Adipocyte (in vitro differentiated cells): ENCODE results near the gene IFT81.
"Not testable (repeated sequence)": the region's sequence is repeated elsewhere in the genome, so short reads cannot be mapped to it uniquely, and the experiment has no call there.

Experiments used
- DNase-seq: peaks from one replicate; pipeline ENCODE4 v3.0.0-alpha.2; 2015; ENCODE audit warnings: low read depth
- H3K27me3 ChIP-seq: replicated peaks from 2 replicates; pipeline ENCODE4 v1.7.0; 2013; ENCODE audit warnings: mild to moderate bottlenecking, low read length, moderate library complexity; ENCODE audit not compliant: control insufficient read depth, insufficient read depth
- H3K36me3 ChIP-seq: 2 replicates; pipeline ENCODE4 v1.7.0; 2013; ENCODE audit warnings: low read length, mild to moderate bottlenecking, moderate library complexity; ENCODE audit not compliant: control insufficient read depth, insufficient read depth, severe bottlenecking
- H3K4me1 ChIP-seq: 2 replicates; pipeline ENCODE4 v1.7.0; 2013; ENCODE audit warnings: mild to moderate bottlenecking, low read length, moderate library complexity; ENCODE audit not compliant: control insufficient read depth, insufficient read depth
- H3K4me3 ChIP-seq: 2 replicates; pipeline ENCODE4 v1.7.0; 2013; ENCODE audit warnings: mild to moderate bottlenecking, low read length, moderate library complexity
- H3K9ac ChIP-seq: 2 replicates; pipeline ENCODE4 v1.7.0; 2013; ENCODE audit warnings: mild to moderate bottlenecking, low read length, moderate library complexity
- H3K9me3 ChIP-seq: 2 replicates; pipeline ENCODE4 v1.7.0; 2013; ENCODE audit warnings: mild to moderate bottlenecking, low read length, moderate library complexity; ENCODE audit not compliant: control insufficient read depth

The IFT81 gene

GRCh38 chr12:110124269-110124995, at the start of gene IFT81:
IFT81 (plus strand) TSS chr12:110124357; CDS start chr12:110127381, 3,024 bp downstream.
- Histone ChIP-seq H3K9ac (peak within 1 kb of the TSS; percentile 98), H3K36me3 (peaks cover 16% of the 10 kb centered on the region), H3K4me3 (peak within 1 kb of the TSS; percentile 97), H3K27me3 (no peaks in the 10 kb centered on the region), H3K9me3 (no peaks in the 10 kb centered on the region), H3K4me1 (peaks cover 7% of the 10 kb centered on the region)
- DNase-seq: peak; percentile 99

- Histone ChIP-seq H3K27me3 (no peaks in the 10 kb centered on the region), H3K36me3 (no peaks in the 10 kb centered on the region)
- DNase-seq: no peak
These were observed 48.3 kb upstream of the IFT81 start for GRCh38 chr12:110075880-110076279.

GRCh38 chr12:110077800-110078199, 46.4 kb upstream of the IFT81 start:
- Histone ChIP-seq H3K36me3 (no peaks in the 10 kb centered on the region), H3K4me1 (peaks cover 3% of the 10 kb centered on the region), H3K27me3 (no peaks in the 10 kb centered on the region), H3K4me3 (no peak overlapping the region), H3K9ac (no peak overlapping the region), H3K9me3 (no peaks in the 10 kb centered on the region)
- DNase-seq: no peak

More at GRCh38 chr12:110075880-110076279, 48.3 kb upstream of the IFT81 start:
- Histone ChIP-seq H3K4me3 (no peak overlapping the region), H3K9ac (no peak overlapping the region), H3K4me1 (peaks cover 3% of the 10 kb centered on the region), H3K9me3 (no peaks in the 10 kb centered on the region)

DNA sequence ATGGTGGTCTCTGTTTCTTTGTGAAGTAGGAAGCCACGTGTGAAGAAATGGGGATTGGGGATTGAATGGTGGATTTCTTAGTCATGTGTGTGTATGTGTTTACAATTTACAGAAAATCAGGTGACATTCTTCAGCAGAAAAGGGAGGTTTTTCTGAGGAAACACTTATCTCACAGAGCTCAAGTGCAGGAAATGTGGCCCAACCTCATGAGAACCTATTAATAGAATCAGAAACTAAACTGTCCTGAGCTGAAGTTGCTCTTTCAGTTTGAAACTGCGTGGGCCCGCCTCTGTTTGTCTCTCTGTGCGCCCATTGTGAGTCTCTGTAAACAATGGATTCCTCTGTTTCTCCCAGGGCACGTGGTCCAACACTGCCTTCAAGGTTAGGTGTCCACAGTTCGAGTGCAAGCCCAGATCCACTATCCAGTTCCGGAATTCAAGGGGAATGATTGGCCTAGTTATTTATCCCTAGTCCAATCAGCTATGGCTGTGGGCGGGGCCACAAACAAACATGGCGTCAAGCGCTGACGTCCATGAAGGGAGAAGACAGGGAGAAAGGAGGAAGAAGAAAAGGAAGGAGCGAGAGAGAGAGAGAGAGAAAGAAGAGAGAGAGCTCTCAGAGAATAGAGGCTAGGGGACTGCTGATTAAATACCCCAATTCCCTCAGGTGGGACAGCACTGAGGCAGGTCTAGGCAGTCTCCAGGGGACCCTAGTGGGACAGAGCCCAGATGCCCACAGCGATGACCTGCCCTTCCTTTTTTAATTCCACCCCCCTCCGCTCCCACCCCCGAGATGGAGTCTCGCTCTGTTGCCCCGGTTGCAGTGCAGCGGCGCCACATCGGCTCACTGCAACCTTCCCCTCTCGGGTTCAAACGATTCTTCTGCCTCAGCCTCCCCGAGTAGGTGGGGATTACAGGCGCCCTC, 44.4 kb upstream of the IFT81 start:
- Histone ChIP-seq H3K4me1 (no peaks in the 10 kb centered on the region), H3K9ac (no peak overlapping the region), H3K36me3 (no peaks in the 10 kb centered on the region), H3K4me3 (no peak overlapping the region), H3K27me3 (peaks cover 2% of the 10 kb centered on the region), H3K9me3 (no peaks in the 10 kb centered on the region)
- DNase-seq: no peak

DNA sequence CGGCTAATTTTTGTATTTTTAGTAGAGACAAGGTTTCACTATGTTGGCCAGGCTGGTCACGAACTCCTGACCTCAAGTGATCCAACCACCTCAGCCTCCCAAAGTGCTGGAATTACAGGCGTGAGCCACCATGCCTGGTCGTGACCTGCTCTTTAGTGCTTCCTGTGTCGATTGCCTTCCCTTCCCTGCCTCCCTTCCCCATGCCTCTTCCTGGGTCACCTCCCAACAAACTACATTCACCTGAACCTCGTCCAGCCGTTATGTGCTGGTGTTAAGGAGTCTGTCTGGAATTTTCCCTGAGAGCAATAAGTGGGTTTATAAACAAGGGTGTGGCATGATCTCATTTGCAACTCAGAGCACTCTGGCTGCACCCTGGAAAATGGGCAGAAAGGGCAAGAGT, 43.7 kb upstream of the IFT81 start:
- H3K4me3 ChIP-seq: no peak overlapping the region
- no peak for DNase-seq
- H3K27me3 ChIP-seq: peaks cover 5% of the 10 kb centered on the region
- H3K9ac ChIP-seq: no peak overlapping the region
- no peaks in the 10 kb centered on the region for H3K4me1 ChIP-seq
- H3K9me3 ChIP-seq: no peaks in the 10 kb centered on the region
- H3K36me3 ChIP-seq: no peaks in the 10 kb centered on the region

DNA sequence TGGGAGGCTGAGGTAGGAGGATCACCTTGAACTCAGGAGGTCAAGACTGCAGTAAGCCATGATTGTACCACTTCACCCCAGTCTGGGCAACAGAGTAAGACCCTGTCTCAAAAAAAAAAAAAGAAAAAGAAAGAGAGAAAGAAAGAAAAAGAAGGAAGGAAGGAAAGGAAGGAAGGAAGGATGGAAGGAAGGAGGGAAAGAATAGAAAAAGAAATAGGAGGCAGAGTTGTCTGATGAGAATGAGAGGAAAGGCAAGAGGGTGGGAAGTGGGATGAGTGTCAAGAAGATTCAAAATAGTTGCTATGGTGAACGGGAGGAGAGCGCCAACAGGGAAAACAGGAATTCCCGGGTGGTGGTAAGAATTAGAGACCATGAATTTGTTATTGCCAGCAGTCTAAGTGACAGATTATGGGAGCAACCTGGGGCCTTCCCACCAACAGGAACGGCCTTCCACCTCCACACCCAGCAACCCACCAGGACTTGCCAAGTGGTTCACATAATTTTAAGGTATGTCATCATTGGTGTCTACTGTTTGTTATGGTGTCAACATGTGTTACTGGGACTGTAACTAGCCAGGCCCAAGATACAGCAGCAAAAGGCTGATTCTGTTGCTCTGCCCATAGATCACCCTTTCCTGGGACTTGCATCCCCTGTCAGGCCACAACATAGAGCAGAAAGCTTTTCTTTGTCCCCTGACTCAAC, 39.7 kb upstream of the IFT81 start:
- Histone ChIP-seq H3K4me3 (no peak overlapping the region), H3K27me3 (peaks cover 29% of the 10 kb centered on the region), H3K9ac (no peak overlapping the region), H3K9me3 (no peaks in the 10 kb centered on the region), H3K36me3 (no peaks in the 10 kb centered on the region), H3K4me1 (no peaks in the 10 kb centered on the region)
- no peak for DNase-seq

DNA sequence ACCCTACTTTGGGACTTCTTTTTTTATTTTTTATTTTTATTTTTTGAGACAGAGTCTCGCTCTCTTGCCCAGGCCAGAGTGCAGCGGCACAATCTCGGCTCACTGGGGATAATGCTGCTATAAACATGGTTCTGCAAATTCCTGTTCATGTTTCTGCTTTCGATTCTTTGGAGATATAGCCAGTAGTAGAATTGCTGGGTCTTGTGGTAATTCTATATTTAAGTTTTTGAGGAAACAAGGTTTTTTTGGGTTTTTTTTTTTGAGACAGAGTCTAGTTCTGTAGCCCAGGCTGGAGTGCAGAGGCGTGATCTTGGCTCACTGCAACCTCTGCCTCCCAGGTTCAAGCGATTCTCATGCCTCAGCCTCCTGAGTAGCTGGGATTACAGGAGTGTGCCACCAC, 35.9 kb upstream of the IFT81 start:
- peaks cover 36% of the 10 kb centered on the region for H3K27me3 ChIP-seq
- H3K36me3 ChIP-seq, H3K9me3 ChIP-seq, H3K4me1 ChIP-seq, H3K9ac ChIP-seq, DNase-seq, H3K4me3 ChIP-seq: not testable (repeated sequence)

DNA sequence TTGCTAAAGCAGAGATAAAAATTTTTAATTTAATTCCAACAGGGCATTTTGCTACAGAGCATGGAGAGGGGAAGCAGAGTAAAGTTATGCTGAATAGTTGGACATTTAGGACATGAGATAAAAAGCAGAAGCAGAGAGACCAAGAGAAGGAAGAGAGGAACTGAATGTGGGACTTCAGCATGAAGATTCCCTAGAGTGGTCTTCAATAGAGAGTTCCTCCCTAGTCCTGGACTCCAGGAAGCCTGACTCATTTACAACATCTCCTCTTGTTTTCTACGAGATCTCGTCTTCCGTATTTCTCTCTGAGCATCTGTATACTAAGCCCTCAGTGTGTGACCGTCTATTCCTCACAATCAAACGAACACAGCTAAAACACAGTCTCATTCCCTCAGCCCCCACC, 35.2 kb upstream of the IFT81 start:
- no peak overlapping the region for H3K4me3 ChIP-seq
- DNase-seq: no peak
- no peaks in the 10 kb centered on the region for H3K4me1 ChIP-seq
- H3K27me3 ChIP-seq: peaks cover 44% of the 10 kb centered on the region
- no peak overlapping the region for H3K9ac ChIP-seq
- no peaks in the 10 kb centered on the region for H3K9me3 ChIP-seq
- H3K36me3 ChIP-seq: no peaks in the 10 kb centered on the region

DNA sequence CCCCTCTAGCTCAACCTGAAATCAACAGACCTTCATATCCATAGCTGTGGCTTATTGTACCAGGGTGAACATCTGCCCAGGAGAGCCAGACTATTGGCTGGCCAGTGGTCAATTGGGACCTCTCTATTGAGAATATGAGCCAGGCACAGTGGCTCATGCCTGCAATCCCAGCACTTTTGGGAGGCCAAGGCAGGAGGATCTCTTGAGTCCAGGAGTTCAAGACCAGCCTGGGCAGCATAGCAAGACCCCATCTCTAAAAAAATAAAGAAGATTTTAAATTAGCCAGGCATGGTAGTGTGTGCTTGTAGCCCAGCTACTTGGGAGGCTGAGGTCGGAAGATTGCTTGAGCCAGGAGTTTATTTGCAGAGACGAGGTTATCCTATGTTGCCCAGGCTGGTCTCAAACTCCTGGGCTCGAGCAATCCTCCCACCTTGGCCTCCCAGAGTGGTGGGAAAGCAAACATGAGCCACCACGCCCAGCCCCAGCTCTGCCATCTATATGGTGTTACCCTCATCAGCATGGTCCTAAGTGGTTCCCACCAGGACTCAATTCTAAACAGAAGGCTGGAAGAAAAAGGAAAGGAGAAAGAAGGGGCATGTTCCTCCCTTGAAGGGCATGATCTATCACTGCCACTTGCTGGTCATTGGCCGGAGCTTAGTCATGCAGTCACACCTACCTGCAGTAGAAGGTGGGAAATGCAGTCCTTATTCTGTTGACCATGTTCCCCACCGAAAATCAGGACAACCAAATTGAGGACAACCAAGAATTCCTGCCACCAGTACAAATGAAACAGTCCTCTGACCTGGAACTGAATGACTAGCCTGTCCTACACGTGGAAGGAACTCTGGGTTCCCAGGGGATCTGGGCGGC, 33.7 kb upstream of the IFT81 start:
- no peak for DNase-seq
- no peaks in the 10 kb centered on the region for H3K4me1 ChIP-seq
- peaks cover 40% of the 10 kb centered on the region for H3K27me3 ChIP-seq
- H3K9me3 ChIP-seq: no peaks in the 10 kb centered on the region
- no peaks in the 10 kb centered on the region for H3K36me3 ChIP-seq
- H3K4me3 ChIP-seq: no peak overlapping the region
- H3K9ac ChIP-seq: no peak overlapping the region

GRCh38 chr12:110091136-110091711, 32.9 kb upstream of the IFT81 start:
- Histone ChIP-seq H3K4me1 (no peaks in the 10 kb centered on the region), H3K9ac (no peak overlapping the region), H3K4me3 (no peak overlapping the region), H3K36me3 (no peaks in the 10 kb centered on the region), H3K9me3 (no peaks in the 10 kb centered on the region), H3K27me3 (peaks cover 34% of the 10 kb centered on the region)
- DNase-seq: no peak
